ENCODE results near the gene NXNL1.
"Not testable (repeated sequence)": the region's sequence is repeated elsewhere in the genome, so short reads cannot be mapped to it uniquely, and the experiment has no call there.

NXNL1 gene, protein sequence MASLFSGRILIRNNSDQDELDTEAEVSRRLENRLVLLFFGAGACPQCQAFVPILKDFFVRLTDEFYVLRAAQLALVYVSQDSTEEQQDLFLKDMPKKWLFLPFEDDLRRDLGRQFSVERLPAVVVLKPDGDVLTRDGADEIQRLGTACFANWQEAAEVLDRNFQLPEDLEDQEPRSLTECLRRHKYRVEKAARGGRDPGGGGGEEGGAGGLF

DNA sequence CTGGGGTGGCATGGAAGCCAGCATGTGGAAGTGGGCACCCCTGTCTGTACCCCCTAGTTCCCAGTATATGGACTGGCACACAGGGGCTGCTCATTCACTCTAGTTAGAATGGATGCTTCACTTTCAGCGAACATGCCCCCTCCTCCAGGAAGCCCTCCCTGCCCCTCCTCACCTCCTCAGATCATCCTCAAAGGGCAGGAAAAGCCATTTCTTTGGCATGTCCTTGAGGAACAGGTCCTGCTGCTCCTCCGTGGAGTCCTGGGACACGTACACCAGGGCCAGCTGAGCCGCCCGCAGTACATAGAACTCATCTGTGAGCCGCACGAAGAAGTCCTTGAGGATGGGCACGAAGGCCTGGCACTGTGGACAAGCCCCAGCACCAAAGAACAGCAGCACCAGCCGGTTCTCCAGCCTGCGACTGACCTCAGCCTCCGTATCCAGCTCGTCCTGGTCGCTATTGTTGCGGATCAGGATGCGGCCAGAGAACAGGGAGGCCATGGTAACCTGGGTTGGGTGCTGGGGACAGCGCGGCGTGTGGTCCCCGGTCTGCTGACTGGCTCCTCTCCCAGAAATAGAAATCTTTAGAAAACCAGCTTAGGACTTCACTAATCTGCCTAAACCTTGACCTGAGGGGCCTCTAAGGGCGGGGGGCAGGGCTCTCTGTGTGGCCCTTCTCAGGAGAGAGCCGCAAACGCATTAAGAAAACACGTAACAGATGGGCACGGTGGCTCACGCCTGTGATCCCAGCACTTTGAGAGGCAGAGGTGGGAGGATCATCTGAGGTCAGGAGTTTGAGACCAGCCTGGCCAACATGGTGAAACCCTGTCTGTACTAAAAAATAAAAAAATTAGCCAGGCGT, at the start of gene NXNL1:
Gene NXNL1, minus strand, starts transcription at position 555 of the 859 bp plus-strand sequence. Its CDS starts 57 bp downstream, at position 498.
- no peak for DNase-seq (ENCODE audit: low read depth in 2 of 2)

DNA sequence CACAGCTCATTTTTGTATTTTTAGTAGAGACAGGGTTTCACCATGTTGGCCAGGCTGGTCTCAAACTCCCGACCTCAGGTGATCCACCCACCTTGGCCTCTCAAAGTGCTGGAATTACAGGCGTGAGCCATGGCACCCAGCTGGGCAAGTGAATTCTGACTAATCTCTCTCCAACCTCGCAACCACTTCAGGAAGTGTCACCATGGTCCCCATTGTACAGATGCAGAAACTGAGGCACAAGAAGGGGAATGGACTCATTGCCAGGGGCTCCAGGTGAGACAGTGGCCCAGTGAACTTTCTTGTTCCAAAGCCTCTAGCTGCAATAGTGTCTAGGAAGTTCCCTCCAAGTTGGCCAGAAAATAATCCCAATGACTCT, 47.8 kb upstream of the NXNL1 start:
- DNase-seq (ENCODE audit: low read depth in 2 of 2): not testable (repeated sequence)

DNA sequence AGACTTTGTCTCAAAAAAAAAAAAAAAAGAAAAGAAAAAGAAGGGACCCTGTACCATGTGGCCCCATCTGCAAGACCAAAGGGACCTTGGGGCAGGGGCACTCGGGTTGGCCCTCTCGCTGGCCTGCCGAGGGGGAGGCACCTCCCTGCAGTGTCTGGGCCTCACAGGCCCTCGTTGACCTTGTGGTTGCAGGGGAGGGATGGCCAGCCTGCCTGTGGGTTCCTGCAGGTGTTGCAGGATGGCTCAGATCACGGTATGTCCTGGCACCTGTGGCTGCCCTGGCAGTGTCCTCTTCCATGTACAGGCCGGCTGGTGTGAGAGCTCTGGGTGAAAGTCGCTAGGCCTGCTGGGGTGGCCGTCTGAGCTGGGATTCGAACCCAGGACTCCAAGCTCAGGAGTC, 46.0 kb upstream of the NXNL1 start:
- DNase-seq (ENCODE audit: low read depth in 2 of 2): no peak

DNA sequence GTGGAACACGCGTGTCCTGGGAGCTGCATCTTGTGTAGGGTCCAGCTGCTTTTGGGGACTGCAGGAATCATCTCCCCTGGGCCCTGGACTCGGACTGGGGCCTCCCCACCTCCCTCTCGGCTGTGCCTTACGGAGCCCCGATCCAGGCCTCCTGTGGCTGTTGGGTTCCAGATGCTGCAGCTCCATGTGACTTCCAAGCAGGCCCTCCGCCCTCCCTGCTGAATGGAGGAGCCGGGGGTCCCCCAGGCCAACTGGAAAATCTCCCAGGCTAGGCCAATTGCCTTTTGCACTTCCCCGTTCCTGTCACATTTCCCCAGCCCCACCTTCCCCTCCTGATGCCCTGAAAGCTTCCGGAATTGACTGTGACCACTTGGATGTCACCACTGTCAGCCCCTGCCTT, 44.5 kb upstream of the NXNL1 start:
- DNase-seq (ENCODE audit: low read depth in 2 of 2): no peak

DNA sequence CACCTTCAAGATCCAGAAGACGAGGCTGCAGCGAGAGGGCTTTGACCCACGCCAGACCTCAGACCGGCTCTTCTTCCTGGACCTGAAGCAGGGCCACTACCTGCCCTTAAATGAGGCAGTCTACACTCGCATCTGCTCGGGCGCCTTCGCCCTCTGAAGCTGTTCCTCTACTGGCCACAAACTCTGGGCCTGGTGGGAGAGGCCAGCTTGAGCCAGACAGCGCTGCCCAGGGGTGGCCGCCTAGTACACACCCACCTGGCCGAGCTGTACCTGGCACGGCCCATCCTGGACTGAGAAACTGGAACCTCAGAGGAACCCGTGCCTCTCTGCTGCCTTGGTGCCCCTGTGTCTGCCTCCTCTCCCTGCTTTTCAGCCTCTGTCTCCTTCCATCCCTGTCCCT, 43.7 kb upstream of the NXNL1 start:
- DNase-seq (ENCODE audit: low read depth in 2 of 2): no peak

DNA sequence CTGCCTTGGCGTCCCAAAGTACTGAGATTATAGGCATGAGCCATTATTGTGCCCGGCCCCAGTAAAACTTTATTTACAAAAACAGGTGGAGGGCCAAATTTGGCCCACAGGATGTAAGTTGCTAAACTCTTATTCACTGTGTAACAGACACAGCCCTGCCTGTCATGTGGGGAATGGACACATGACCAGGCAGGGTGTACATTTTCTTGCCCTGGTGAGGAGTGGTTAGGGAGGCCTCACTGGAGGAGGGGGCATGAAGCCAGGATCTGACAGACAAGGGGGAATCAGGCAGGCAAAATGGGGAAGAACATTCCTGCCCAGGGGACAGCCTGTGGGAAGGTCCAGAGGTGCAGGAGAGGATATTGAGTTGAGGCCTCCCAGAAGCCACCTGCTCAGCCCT, 43.3 kb upstream of the NXNL1 start:
- no peak for DNase-seq (ENCODE audit: low read depth in 2 of 2)

DNA sequence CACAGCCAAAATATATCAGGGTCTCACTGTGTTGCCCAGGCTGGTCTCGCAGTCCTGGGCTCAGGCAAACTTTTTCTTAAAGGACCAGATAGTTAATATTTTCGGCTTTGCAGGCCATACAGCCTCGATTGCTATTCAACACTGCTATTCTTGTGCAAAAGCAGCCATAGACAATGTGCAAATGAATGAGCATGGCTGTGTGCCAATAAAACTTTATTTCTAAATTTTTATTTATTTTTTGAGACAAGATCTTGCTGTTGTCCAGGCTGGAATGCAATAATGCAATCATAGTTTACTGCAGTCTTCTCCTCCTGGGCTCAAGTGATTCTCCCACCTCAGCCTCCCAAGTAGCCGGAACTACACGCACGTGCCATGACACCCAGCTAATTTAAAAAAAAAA, 42.5 kb upstream of the NXNL1 start:
- DNase-seq (ENCODE audit: low read depth in 2 of 2): no peak

DNA sequence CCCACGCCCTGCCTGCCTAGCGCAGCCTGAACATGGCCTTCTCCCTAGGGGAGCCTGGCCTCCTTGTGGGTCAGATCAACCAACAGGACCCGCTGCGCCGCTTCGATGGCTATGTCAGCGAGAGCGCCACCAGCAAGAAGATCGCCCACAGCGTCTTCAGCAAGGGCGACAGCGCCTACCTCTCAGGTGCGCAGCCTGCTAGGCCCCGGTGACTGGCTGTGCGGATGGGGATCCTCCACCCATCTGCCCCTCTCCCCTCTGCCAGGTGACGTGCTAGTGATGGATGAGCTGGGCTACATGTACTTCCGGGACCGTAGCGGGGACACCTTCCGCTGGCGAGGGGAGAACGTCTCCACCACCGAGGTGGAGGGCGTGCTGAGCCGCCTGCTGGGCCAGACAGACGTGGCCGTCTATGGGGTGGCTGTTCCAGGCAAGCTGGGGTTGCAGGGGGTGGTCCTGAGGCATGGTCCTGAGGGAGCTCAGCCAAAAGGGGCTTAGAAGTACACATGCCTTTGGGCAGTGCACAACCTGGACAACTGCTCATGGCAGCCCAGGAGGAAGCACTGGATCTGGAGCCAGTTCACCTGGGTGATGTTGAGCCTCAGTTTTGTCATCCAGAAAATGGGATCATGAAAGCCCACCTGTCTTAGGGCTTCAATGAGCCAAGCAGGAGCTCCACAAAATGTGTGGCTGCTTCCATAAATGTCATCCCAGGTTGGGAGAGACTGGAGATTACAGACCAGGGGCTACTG, 39.9 kb upstream of the NXNL1 start:
- no peak for DNase-seq (ENCODE audit: low read depth in 2 of 2)

DNA sequence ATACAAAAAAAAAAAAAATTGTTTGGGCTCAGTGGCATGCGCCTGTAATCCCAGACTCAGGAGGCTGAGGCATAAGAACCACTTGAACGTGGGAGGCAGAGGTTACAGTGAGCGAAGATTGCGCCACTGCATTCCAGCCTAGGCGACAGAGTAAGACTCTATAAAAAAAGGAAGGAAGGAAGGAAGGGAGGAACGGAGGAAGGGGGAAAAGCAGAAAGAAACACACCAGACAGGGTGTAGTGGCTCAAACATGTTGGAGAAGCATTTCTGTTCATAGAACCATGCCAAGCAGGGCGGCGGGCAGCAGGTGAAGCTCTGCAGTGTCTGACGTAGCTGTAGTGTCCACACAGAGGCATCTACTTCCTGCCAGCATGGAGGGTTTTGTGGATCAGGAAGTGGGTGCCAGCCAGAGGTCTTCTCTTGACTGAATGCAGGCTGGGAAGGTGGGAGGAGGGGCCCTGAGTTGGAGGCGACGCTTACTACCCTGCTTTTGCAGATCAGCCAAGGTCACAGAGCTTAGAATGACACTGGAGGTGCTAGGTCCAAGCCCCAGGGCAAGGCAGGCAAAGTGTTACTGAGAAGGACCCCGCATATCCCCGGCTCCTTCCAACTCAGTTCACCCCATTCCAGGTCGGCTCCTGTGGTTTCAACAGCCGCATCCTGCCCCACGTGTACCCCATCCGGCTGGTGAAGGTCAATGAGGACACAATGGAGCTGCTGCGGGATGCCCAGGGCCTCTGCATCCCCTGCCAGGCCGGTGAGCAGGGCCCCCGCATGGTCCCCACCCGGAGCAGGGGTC, 39.1 kb upstream of the NXNL1 start:
- no peak for DNase-seq (ENCODE audit: low read depth in 2 of 2)

DNA sequence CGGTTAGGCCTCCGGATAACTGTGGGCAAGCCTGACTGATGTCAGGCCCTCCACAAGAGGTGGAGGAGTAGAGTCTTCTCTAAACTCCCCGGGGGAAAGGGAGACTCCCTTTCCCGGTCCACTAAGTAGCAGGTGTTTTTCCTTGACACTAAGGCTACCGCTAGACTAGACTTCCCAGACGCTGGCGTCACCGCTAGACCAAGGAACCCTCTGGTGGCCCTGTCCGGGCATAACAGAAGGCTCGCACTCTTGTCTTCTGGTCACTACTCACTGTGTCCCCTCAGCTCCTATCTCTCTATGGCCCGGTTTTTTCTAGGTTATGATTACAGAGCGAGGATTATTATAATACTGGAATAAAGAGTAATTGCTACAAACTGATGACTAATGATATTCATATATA, 38.3 kb upstream of the NXNL1 start:
- not testable (repeated sequence) for DNase-seq (ENCODE audit: low read depth in 2 of 2)

DNA sequence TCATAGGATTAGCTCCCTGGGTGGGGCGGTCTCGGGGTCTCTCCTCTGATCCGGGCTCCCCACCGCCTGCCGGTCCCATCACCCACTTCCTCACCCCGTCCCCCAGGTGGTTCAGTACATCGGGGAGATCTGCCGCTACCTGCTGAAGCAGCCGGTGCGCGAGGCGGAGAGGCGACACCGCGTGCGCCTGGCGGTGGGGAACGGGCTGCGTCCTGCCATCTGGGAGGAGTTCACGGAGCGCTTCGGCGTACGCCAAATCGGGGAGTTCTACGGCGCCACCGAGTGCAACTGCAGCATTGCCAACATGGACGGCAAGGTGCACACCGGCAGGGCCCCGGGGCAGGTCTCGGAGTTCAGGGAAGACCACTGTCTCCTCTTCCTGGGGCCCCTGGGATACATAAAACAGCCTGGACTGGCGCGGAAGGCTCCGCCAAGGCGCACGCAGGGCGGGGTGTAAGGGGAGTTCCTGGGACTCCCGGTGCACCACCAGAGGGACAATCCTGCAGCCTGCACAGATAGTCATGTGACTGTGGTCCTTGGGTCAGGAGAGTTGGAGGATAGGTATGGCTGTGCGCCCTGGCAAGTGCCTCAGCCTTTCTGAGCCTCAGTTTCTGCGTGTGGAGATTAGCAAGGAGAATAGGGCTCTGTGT, 36.5 kb upstream of the NXNL1 start:
- DNase-seq (ENCODE audit: low read depth in 2 of 2): no peak

DNA sequence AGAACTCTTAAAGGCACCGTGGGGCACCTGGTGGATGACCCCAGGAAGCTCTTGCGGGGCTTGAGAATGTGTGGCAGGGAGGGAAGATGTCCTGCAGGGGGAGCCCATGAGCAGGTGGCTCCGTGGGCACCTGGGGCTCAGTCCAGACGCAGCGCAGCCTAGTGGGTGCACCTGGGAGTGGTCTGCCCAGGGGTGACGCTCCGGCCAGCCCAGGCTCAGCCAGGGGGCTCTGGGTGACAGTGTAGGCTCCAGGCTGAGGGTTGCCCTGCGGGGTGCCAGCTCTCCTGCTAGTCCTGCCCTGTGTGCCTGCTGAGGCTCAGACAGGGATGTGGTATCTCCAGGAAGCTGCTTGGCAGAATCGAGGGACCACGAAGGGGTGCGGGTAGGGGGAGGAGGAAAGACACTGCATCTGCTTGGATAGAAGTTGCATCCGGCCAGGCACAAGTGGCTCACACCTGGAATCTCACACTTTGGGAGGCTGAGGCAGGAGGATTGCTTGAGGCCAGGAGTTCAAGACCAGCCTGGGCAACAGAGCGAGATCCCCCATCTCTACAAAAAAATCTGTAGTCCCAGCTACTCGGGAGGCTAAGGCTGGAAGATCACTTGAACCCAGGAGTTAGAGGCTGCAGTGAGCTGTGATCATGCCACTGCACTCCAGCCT, 35.7 kb upstream of the NXNL1 start:
- DNase-seq (ENCODE audit: low read depth in 2 of 2): peak; percentile 71 to 76

DNA sequence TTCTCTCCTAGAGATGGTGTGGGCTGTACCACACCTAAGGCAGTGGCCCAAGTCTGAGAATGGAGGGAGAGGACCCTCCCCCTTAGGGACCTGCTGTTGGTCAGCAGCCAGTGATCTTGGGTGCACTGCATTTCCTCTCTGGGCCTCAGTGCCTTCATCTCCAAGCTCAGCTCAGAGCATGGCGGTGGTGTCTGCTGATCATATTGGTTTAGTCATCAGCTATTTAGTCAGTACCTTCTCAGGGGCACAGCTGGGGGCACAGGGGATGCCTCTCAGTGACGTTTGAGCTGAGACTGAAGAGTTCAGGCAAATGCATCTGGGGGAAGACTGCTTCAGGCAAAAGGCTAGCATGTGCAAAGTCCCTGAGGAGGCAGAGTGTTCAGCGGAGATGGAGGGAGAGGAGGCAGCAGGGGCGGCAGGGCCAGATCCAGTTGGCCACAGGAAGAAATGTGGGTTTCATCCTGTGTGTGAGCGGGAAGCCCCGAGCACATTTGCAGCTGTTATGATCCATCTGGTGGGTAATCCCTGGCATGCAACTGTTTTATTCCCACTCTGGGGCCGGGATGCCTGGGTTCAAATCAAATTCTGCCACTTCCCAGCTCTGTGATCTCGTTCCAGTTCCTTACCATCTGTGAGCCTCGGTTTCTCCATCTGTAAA, 35.0 kb upstream of the NXNL1 start:
- no peak for DNase-seq (ENCODE audit: low read depth in 2 of 2)

DNA sequence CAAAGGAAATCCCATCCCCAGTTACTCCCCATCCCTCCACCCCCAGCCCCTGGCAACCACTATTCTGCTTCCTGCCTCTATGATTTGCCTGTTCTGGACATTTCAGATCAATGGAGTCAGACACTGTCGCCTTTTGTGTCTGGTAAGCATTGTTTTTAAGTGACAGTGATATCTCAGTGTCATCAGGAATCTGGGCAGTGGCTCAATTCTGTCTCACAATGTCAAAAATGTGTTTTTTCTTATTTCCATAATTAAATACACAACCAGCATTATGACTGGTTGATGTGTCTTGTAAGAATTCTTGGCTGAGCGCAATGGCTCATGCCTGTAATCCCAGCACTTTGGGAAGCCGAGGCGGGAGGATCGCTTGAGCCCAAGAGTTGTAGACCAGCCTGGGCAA, 30.6 kb upstream of the NXNL1 start:
- no peak for DNase-seq (ENCODE audit: low read depth in 2 of 2)

DNA sequence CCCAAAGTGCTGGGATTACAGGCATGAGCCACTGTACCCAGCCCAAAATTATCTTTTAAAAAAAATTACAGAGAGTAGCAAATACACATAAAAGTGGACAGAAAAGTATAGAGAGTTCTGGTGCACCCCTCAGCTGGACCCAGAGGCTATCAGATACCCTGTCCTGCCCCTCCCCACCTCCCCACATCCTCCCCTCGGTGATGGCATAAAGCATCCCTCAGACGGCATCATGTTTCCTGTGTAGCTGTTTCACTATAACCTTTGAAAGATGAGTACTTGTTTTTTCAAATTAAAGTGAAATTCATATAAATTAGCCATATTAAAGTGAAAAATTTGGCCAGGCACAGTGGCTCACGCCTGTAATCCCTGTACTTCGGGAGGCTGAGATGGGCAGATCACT, 29.7 kb upstream of the NXNL1 start:
- no peak for DNase-seq (ENCODE audit: low read depth in 2 of 2)

DNA sequence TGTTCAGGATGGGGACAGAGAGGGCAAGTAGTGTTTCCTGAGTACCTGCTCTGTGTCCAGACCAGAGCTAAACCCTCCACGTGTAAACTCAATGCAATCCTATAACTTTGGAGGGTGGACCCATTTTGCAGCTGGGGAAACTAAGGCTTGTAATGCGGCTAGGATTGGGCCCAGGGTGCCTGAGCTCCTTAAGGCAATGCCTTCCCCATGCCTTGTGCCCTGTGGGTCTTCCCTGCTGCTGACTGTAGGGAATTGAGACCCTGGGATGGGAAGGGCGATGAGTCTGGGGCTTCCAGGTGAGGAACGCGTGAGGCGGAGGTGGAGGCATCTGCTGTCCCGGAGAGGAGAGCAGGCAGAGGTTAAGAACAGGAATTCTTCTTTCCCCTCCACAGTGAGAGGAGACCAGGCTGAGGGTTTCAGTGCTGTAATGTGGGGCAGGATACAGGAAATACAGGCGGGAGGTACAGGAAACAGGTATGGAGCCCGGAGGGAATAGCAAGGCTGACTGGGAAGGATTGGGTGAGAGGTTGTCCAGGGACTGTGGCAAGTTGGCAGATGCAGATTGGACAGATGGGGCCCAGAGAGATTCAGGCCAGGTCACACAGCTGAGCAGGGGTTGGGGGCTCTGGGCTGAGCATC, 28.8 kb upstream of the NXNL1 start:
- no peak for DNase-seq (ENCODE audit: low read depth in 2 of 2)

DNA sequence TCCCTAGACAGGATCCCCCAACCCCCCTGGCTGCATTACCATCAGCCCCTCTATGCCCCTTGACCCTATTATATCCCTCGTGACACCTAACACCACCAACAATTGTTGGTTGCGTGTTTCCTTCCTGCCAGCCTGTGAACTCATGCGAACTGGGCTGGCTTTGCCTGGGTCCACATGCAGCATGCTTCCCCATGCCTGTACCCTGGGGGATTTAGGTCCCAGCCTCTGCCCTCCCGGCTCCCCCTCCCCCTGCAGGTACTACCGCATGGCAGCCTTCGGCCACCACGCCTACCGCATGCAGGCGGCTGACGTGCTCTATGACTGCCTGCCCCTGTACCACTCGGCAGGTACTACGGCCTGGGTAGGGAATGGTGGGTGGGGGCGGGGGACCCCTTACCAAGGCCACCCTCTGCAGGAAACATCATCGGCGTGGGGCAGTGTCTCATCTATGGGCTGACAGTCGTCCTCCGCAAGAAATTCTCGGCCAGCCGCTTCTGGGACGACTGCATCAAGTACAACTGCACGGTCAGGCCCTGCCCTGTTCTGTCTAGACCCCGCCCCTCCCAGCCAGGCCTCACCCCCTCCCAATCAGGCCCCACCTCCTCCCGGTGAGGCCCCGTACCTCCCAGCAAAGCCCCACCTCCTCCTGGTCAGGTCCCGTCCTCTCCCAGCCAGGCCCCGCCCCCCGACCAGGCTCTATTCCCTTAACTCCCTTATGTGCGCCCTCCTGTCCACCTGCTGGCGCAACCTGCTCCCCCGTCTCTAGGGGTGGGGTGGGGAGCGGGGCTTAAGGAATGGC, 28.1 kb upstream of the NXNL1 start:
- DNase-seq (ENCODE audit: low read depth in 2 of 2): peak; percentile 60 to 69

DNA sequence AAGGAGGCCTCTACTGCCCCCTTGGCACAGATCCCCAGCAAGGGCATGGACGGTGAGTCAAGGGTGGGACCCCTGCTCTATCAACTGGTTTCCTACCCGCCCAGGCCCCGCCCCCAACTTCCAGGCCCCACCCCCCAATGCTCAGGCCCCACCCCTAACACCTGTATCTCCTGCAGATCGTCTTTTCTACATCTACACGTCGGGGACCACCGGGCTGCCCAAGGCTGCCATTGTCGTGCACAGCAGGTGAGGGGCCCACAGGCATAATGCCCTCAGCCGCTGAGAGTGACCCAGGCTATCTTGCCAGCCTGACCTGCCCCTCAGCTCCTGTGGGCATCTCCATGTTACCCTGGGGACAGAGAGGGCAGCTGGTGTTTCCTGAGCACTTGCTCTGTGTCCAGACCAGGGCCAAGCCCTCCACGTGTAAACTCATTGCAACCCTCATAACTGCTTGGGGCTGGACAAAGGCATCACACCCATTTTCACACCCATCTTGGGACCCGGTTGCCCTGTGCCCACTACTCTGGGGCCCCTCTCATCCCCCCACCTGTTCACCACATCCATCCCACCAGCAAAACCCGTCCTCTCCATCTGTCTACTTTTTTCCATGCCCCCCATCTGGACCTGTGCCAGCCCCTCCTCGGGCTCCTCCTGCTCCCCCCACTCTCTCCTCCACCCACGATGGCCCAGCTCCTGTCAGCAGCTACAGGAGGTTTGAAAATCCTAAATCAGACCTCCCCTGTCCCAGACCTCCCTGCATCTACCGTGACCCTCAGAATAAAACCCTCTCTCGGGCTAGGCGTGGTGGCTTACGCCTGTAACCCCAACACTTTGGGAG, 26.8 kb upstream of the NXNL1 start:
- no peak for DNase-seq (ENCODE audit: low read depth in 2 of 2)

Data from stimulated activated CD4-positive, alpha-beta T cell treated with anti-CD3 and anti-CD28 coated beads, Interleukin-1b, Interleukin-23, amount 100 ng/mL, for 4 hours (primary cell).